Mesenchymal stem cell (in vitro differentiated cells and primary cell): ENCODE results near the gene FRMD7.

Source experiments
- DNase-seq: peaks from one replicate; pipeline ENCODE4 v3.0.0-alpha.2; 2013
- H2AFZ ChIP-seq: one replicate; pipeline ENCODE4 v1.6.1; 2013; ENCODE audit warnings: low read depth, mild to moderate bottlenecking, control low read depth, inconsistent platforms, low read length, moderate library complexity
- H2AK5ac ChIP-seq: 2 replicates; pipeline ENCODE4 v1.6.1; 2013; ENCODE audit warnings: low read length, moderate library complexity, mild to moderate bottlenecking, inconsistent platforms; ENCODE audit not compliant: severe bottlenecking
- H2BK120ac ChIP-seq: one replicate; pipeline ENCODE4 v1.6.1; 2013; ENCODE audit warnings: low read depth, mild to moderate bottlenecking, inconsistent platforms, low read length, moderate library complexity
- H2BK12ac ChIP-seq, 2 experiments: one replicate each; pipeline ENCODE4 v1.6.1; 2013; ENCODE audit warnings: inconsistent platforms in 2 of 2, low read length in 2 of 2, mild to moderate bottlenecking in 2 of 2, moderate library complexity in 2 of 2, control low read depth in 1 of 2
- H2BK15ac ChIP-seq: one replicate; pipeline ENCODE4 v1.6.1; 2013; ENCODE audit warnings: mild to moderate bottlenecking, low read depth, inconsistent platforms; ENCODE audit not compliant: poor library complexity, severe bottlenecking
- H2BK5ac ChIP-seq: 2 replicates; pipeline ENCODE4 v1.6.1; 2013; ENCODE audit warnings: low read depth, mild to moderate bottlenecking, low read length, control low read depth, inconsistent platforms; ENCODE audit not compliant: poor library complexity, severe bottlenecking
- H3K14ac ChIP-seq, 2 experiments: one replicate each; pipeline ENCODE4 v1.6.1; 2013; ENCODE audit warnings: inconsistent platforms in 2 of 2, low read length in 2 of 2, control low read depth in 1 of 2, mild to moderate bottlenecking in 1 of 2, moderate library complexity in 1 of 2
- H3K18ac ChIP-seq, 2 experiments: one replicate each; pipeline ENCODE4 v1.6.1; 2013; ENCODE audit warnings: inconsistent platforms in 2 of 2, low read length in 2 of 2, control low read depth in 1 of 2, low read depth in 1 of 2, mild to moderate bottlenecking in 1 of 2
- H3K23ac ChIP-seq, 2 experiments: one replicate each; pipeline ENCODE4 v1.6.1; 2013; ENCODE audit warnings: inconsistent platforms in 2 of 2, low read length in 2 of 2, mild to moderate bottlenecking in 2 of 2, moderate library complexity in 2 of 2, control low read depth in 1 of 2
- H3K27ac ChIP-seq: 2 replicates; pipeline ENCODE4 v1.5.1; 2013; ENCODE audit warnings: mild to moderate bottlenecking, moderate library complexity, low read length, control low read depth, inconsistent platforms; ENCODE audit not compliant: poor library complexity, severe bottlenecking
- H3K27me3 ChIP-seq, 2 experiments: 2 replicates each; pipeline versions ENCODE4 v1.6.1 to v1.7.0; 2013; ENCODE audit warnings: low read length in 2 of 2, mild to moderate bottlenecking in 2 of 2, moderate library complexity in 2 of 2, control low read depth in 1 of 2, inconsistent platforms in 1 of 2; ENCODE audit not compliant: control insufficient read depth in 1 of 2, insufficient read depth in 1 of 2
- H3K36me3 ChIP-seq, 2 experiments: 2 replicates each; pipeline versions ENCODE4 v1.6.1 to v1.7.0; 2013; ENCODE audit warnings: low read length in 2 of 2, control low read depth in 1 of 2, inconsistent platforms in 1 of 2, low read depth in 1 of 2, mild to moderate bottlenecking in 1 of 2; ENCODE audit not compliant: insufficient read depth in 2 of 2, control insufficient read depth in 1 of 2
- H3K4ac ChIP-seq, 2 experiments: one replicate each; pipeline ENCODE4 v1.6.1; 2013; ENCODE audit warnings: inconsistent platforms in 2 of 2, low read length in 2 of 2, mild to moderate bottlenecking in 2 of 2, moderate library complexity in 2 of 2, control low read depth in 1 of 2, low read depth in 1 of 2
- H3K4me1 ChIP-seq: 2 replicates; pipeline ENCODE4 v1.6.1; 2013; ENCODE audit warnings: low read depth, low read length, control low read depth; ENCODE audit not compliant: control insufficient read depth, insufficient read depth
- H3K4me2 ChIP-seq: 2 replicates; pipeline ENCODE4 v1.6.1; 2013; ENCODE audit warnings: low read length, mild to moderate bottlenecking, inconsistent platforms; ENCODE audit not compliant: poor library complexity, severe bottlenecking
- H3K4me3 ChIP-seq, 2 experiments: 2 replicates each; pipeline versions ENCODE4 v1.5.1 to v1.7.0; 2013; ENCODE audit warnings: low read length in 2 of 2, mild to moderate bottlenecking in 2 of 2, control low read depth in 1 of 2, low read depth in 1 of 2; ENCODE audit not compliant: insufficient read depth in 1 of 2
- H3K79me1 ChIP-seq: replicated peaks from 2 replicates; pipeline ENCODE4 v1.6.1; 2013; ENCODE audit warnings: mild to moderate bottlenecking, control low read depth, low read length, inconsistent platforms; ENCODE audit not compliant: poor library complexity, severe bottlenecking
- H3K9ac ChIP-seq: 2 replicates; pipeline ENCODE4 v1.7.0; 2013; ENCODE audit warnings: mild to moderate bottlenecking, low read length, moderate library complexity
- H3K9me3 ChIP-seq: 2 replicates; pipeline ENCODE4 v1.7.0; 2013; ENCODE audit warnings: mild to moderate bottlenecking, low read length; ENCODE audit not compliant: control insufficient read depth
- H4K8ac ChIP-seq: one replicate; pipeline ENCODE4 v1.6.1; 2013; ENCODE audit warnings: inconsistent platforms, mild to moderate bottlenecking, low read length, moderate library complexity
- H4K91ac ChIP-seq: one replicate; pipeline ENCODE4 v1.6.1; 2013; ENCODE audit warnings: mild to moderate bottlenecking, low read length, inconsistent platforms
- WGBS: methylation state at CpG from one replicate; pipeline ENCODE4 v1.1.7; 2013; ENCODE audit warnings: mixed read lengths; 5-methylcytosine and 5-hydroxymethylcytosine counted together

The FRMD7 gene

DNA sequence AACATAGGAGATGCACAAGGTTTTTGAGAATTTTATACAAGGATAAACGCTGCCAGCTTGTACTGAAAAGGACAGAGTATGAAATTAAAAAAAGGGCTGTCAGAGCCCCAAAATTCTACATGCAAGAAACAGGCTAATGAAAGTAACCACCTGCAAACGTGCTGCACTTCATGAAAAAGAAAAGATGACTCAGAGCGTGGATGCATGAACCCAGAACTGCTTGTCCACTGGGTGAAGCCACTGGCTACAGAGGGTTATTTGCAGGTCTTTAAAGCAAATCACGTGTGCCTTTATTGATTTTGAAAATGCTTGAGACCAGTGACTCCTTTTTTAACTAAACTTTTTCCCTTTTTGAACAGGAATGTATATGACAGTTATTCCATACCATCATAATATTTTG lies 25.3 kb upstream of the FRMD7 start:
- H3K18ac ChIP-seq = no peak overlapping the region
- no peak overlapping the region for H3K27ac ChIP-seq
- no peak overlapping the region for H3K14ac ChIP-seq
- H3K4me3 ChIP-seq = no peak overlapping the region
- H3K4me1 ChIP-seq = no peaks in the 10 kb centered on the region
- no peak overlapping the region for H2AK5ac ChIP-seq
- no peak overlapping the region for H3K23ac ChIP-seq
- H3K27me3 ChIP-seq = peaks cover 0 to 6% of the 10 kb centered on the region in 2 experiments
- H2BK12ac ChIP-seq = no peak overlapping the region
- no peak overlapping the region for H3K9ac ChIP-seq
- no peak overlapping the region for H2BK15ac ChIP-seq
- H2AFZ ChIP-seq = no peak overlapping the region
- H2BK5ac ChIP-seq = no peak overlapping the region
- WGBS = 73% methylated on average over 2 of the region's 4 CpGs
- no peak overlapping the region for H3K4me2 ChIP-seq
- no peaks in the 10 kb centered on the region for H3K9me3 ChIP-seq
- H4K8ac ChIP-seq = no peak overlapping the region
- no peak overlapping the region for H4K91ac ChIP-seq
- H3K79me1 ChIP-seq = no peaks in the 10 kb centered on the region
- no peak for DNase-seq
- no peak overlapping the region for H3K4ac ChIP-seq
- H2BK120ac ChIP-seq = no peak overlapping the region
- H3K36me3 ChIP-seq = no peaks in the 10 kb centered on the region

DNA sequence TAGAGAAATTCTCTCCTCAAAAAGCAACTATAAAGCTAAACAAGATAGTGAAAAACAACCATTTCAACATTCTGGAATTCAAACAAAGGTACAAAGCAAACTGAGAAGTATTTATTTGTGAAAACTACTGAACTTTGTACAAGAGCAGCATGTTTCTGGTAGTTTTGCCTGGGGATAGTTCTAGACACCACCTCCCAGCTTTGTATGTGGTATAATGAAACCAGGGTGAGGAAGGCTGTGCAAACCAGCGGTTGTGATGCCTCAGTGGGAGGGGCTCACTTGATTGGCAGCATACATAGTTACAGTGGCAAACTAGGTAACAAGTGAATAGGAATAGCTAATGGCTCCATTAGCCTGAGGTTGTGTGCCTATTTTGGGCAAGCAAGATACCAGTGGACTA lies 18.6 kb upstream of the FRMD7 start:
- peaks cover 0 to 4% of the 10 kb centered on the region in 2 experiments for H3K27me3 ChIP-seq
- no peak overlapping the region for H2AK5ac ChIP-seq
- no peak overlapping the region for H2BK15ac ChIP-seq
- no peak overlapping the region for H2BK12ac ChIP-seq
- H2AFZ ChIP-seq = no peak overlapping the region
- H2BK120ac ChIP-seq = no peak overlapping the region
- no peak overlapping the region for H3K4me3 ChIP-seq
- H3K4ac ChIP-seq = no peak overlapping the region
- no peak overlapping the region for H2BK5ac ChIP-seq
- no peak overlapping the region for H3K23ac ChIP-seq
- no peak overlapping the region for H3K27ac ChIP-seq
- no peaks in the 10 kb centered on the region for H3K9me3 ChIP-seq
- DNase-seq = no peak
- H3K79me1 ChIP-seq = no peaks in the 10 kb centered on the region
- no peak overlapping the region for H3K18ac ChIP-seq
- H3K4me2 ChIP-seq = no peak overlapping the region
- H3K4me1 ChIP-seq = no peaks in the 10 kb centered on the region
- no peak overlapping the region for H4K8ac ChIP-seq
- no peak overlapping the region for H3K14ac ChIP-seq
- no peak overlapping the region for H3K9ac ChIP-seq
- H3K36me3 ChIP-seq = no peaks in the 10 kb centered on the region
- 17% methylated on average over 1 of the region's 1 CpG for WGBS
- H4K91ac ChIP-seq = no peak overlapping the region

DNA sequence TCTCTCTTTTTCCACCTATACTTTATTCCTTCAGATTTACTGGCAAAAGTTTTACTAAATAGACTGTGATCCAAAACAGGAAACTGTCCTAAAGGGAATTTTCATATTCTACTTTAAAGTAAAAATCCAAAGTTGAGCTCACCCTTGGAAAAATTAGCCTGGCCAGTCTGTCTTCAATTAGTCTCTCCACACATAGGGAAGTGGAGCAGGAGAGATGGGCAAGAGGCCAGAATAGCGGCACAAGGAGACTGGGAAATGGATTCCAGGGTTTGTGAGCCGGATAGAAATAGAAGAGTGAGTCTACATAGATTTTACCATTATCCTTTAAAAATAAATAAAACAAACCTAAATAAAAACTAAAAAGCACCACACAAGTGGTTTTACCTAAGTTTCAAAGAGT lies 16.2 kb upstream of the FRMD7 start:
- H3K27ac ChIP-seq = no peak overlapping the region
- no peak overlapping the region for H3K23ac ChIP-seq
- peaks cover 0 to 2% of the 10 kb centered on the region in 2 experiments for H3K27me3 ChIP-seq
- no peak overlapping the region for H2BK15ac ChIP-seq
- H3K9me3 ChIP-seq = no peaks in the 10 kb centered on the region
- H3K4ac ChIP-seq = no peak overlapping the region
- H3K4me1 ChIP-seq = no peaks in the 10 kb centered on the region
- no peak overlapping the region for H2BK5ac ChIP-seq
- H3K18ac ChIP-seq = no peak overlapping the region
- WGBS = no CpG with 5 or more reads among the region's 2 CpGs
- no peak overlapping the region for H2AFZ ChIP-seq
- no peaks in the 10 kb centered on the region for H3K36me3 ChIP-seq
- H3K4me3 ChIP-seq = no peak overlapping the region
- H4K8ac ChIP-seq = no peak overlapping the region
- H2AK5ac ChIP-seq = no peak overlapping the region
- no peak overlapping the region for H2BK120ac ChIP-seq
- H3K14ac ChIP-seq = no peak overlapping the region
- no peak overlapping the region for H4K91ac ChIP-seq
- no peak overlapping the region for H3K9ac ChIP-seq
- DNase-seq = no peak
- no peak overlapping the region for H2BK12ac ChIP-seq
- no peaks in the 10 kb centered on the region for H3K79me1 ChIP-seq
- no peak overlapping the region for H3K4me2 ChIP-seq

DNA sequence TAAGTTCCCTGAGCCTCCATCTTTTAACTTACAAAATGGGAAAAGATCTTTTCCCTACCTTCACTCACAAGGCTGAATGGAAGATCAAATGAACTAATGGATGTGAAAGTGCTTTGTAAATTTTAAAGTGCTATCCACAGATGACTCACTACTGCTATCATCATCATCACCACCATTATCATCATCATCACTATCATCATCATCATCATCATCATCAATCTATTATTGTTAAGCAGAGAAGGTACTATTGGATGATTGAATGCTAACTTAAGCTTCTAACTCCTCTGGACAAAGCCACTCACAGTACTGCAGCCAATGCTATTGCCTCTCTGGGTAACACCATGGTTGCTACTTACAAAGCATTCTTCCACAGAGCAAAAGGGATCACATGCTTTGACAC lies 1.9 kb downstream of the FRMD7 start:
- Histone ChIP-seq H3K27ac (no peak overlapping the region), H3K23ac (no peak overlapping the region), H2BK5ac (no peak overlapping the region), H3K18ac (no peak overlapping the region), H2AFZ (no peak overlapping the region), H3K4me2 (no peak overlapping the region), H3K4me1 (peaks cover 2% of the 10 kb centered on the region), H3K9me3 (peaks cover 5% of the 10 kb centered on the region), H3K9ac (no peak overlapping the region), H2BK15ac (no peak overlapping the region), H4K91ac (no peak overlapping the region), H3K79me1 (no peaks in the 10 kb centered on the region), H3K14ac (no peak overlapping the region), H2AK5ac (no peak overlapping the region), H2BK12ac (no peak overlapping the region), H3K36me3 (no peaks in the 10 kb centered on the region), H4K8ac (no peak overlapping the region), H2BK120ac (no peak overlapping the region), H3K4ac (no peak overlapping the region), H3K4me3 (no peak overlapping the region), H3K27me3 (peaks cover 0 to 16% of the 10 kb centered on the region in 2 experiments)
- no peak for DNase-seq
